ENCODE data around the gene COL21A1.

COL21A1 gene

GRCh38 chr6:56245903-56246351 is 1.5 kb downstream of the COL21A1 start:
- no peak for DNase-seq (ENCODE audit: low read depth, low spot score)

GRCh38 chr6:56244528-56245253 is 2.7 kb downstream of the COL21A1 start:
- no peak for DNase-seq (ENCODE audit: low read depth, low spot score)

GRCh38 chr6:56244089-56244488 is 3.3 kb downstream of the COL21A1 start:
- no peak for DNase-seq (ENCODE audit: low read depth, low spot score)

GRCh38 chr6:56243518-56244070 is 3.8 kb downstream of the COL21A1 start:
- no peak for DNase-seq (ENCODE audit: low read depth, low spot score)

- no peak for DNase-seq (ENCODE audit: low read depth, low spot score)
Measured at GRCh38 chr6:56242346-56242745, 5.0 kb downstream of the COL21A1 start.

- no peak for DNase-seq (ENCODE audit: low read depth, low spot score)
Measured at GRCh38 chr6:56241124-56241802, 6.1 kb downstream of the COL21A1 start.

GRCh38 chr6:56238352-56238751 is 9.0 kb downstream of the COL21A1 start:
- DNase-seq (ENCODE audit: low read depth, low spot score), result no peak

- no peak for DNase-seq (ENCODE audit: low read depth, low spot score)
Measured at GRCh38 chr6:56235245-56235644, 12.1 kb downstream of the COL21A1 start.

- no peak for DNase-seq (ENCODE audit: low read depth, low spot score)
Measured at GRCh38 chr6:56232436-56232835, 14.9 kb downstream of the COL21A1 start.

- no peak for DNase-seq (ENCODE audit: low read depth, low spot score)
Measured at GRCh38 chr6:56231827-56232226, 15.6 kb downstream of the COL21A1 start.

- DNase-seq (ENCODE audit: low read depth, low spot score), result no peak
Measured at GRCh38 chr6:56230976-56231566, 16.3 kb downstream of the COL21A1 start.

- DNase-seq (ENCODE audit: low read depth, low spot score), result no peak
Measured at GRCh38 chr6:56227071-56227879, 20.1 kb downstream of the COL21A1 start.

GRCh38 chr6:56223995-56224394 is 23.4 kb downstream of the COL21A1 start:
- DNase-seq (ENCODE audit: low read depth, low spot score), result no peak

- no peak for DNase-seq (ENCODE audit: low read depth, low spot score)
Measured at GRCh38 chr6:56222499-56222898, 24.9 kb downstream of the COL21A1 start.

GRCh38 chr6:56220078-56220477 is 27.3 kb downstream of the COL21A1 start:
- DNase-seq (ENCODE audit: low read depth, low spot score), result no peak

- DNase-seq (ENCODE audit: low read depth, low spot score), result no peak
Measured at GRCh38 chr6:56214703-56215101, 32.7 kb downstream of the COL21A1 start.

- no peak for DNase-seq (ENCODE audit: low read depth, low spot score)
Measured at GRCh38 chr6:56214041-56214702, 33.2 kb downstream of the COL21A1 start.

- DNase-seq (ENCODE audit: low read depth, low spot score), result no peak
Measured at GRCh38 chr6:56211724-56212123, 35.7 kb downstream of the COL21A1 start.

GRCh38 chr6:56204134-56204533 is 43.2 kb downstream of the COL21A1 start:
- no peak for DNase-seq (ENCODE audit: low read depth, low spot score)

GRCh38 chr6:56199956-56200355 is 47.4 kb downstream of the COL21A1 start:
- DNase-seq (ENCODE audit: low read depth, low spot score), result no peak

GRCh38 chr6:56193846-56194245 is 53.5 kb downstream of the COL21A1 start:
- no peak for DNase-seq (ENCODE audit: low read depth, low spot score)

All from iPS DF 19.7 (cell line).